SK-N-SH (cell line): ENCODE measurements around the gene TBXA2R. TPM values are rescaled to one million over a fixed set of nuclear protein-coding genes. Genes with fewer than 3 reads are reported as not detected.

ENCODE experiments used
- CTCF ChIA-PET: fragments of 300-600, 350-600 bp; formaldehyde crosslinking; extraction: SDS; loops from one replicate; lab custom pipeline; 2021; lab: Yijun Ruan, JAX
- POLR2A ChIA-PET: fragments of 350-600 bp; sonication (Branson Sonifier 250); formaldehyde crosslinking; extraction: SDS; loops from one replicate; lab custom pipeline; 2020; ENCODE audit warnings: antibody characterized with exemption, inconsistent platforms; lab: Yijun Ruan, JAX
- DNase-seq: peaks from one replicate; pipeline ENCODE4 v3.0.0; 2012
- H2AFZ ChIP-seq: fragments of 200-600 bp; sonication (generic); 2 replicates; pipeline ENCODE4 v1.8.1; 2016; ENCODE audit warnings: antibody characterized with exemption, mild to moderate bottlenecking, low read depth
- H3F3A ChIP-seq: fragments of 200-600 bp; sonication (generic); replicated peaks from 2 replicates; pipeline ENCODE3; 2016; ENCODE audit warnings: antibody characterized with exemption, mild to moderate bottlenecking; ENCODE audit not compliant: insufficient read depth
- H3K27ac ChIP-seq, 2 experiments: fragments of 200-500 bp in 1 of 2; fragments of 200-600 bp in 1 of 2; sonication (Bioruptor generic) in 1 of 2; sonication (generic), shearing (Covaris generic) in 1 of 2; 2 replicates each; pipeline versions ENCODE4 v1.5.1 to v1.6.1; 2014 to 2016; ENCODE audit warnings: low read depth in 2 of 2, inconsistent platforms in 1 of 2, low read length in 1 of 2, mild to moderate bottlenecking in 1 of 2, mixed read lengths in 1 of 2
- H3K27me3 ChIP-seq: fragments of 200-600 bp; sonication (generic), shearing (Covaris generic); 2 replicates; pipeline ENCODE4 v1.6.1; 2016; ENCODE audit warnings: mixed run types; ENCODE audit not compliant: insufficient read depth
- H3K36me3 ChIP-seq, 2 experiments: fragments of 200-500 bp in 1 of 2; fragments of 200-600 bp in 1 of 2; sonication (Bioruptor generic) in 1 of 2; sonication (generic) in 1 of 2; replicated peaks in 1 of 2; 2 replicates each; pipeline versions ENCODE3 to v1.5.1; 2014 to 2016; ENCODE audit warnings: low read length in 1 of 2, mild to moderate bottlenecking in 1 of 2; ENCODE audit not compliant: insufficient read depth in 2 of 2, control insufficient read depth in 1 of 2
- H3K4me1 ChIP-seq, 2 experiments: fragments of 200-500 bp in 1 of 2; fragments of 200-600 bp in 1 of 2; sonication (Bioruptor generic) in 1 of 2; sonication (generic), shearing (Covaris generic) in 1 of 2; 2 replicates each; pipeline versions ENCODE4 v1.5.1 to v1.6.1; 2014 to 2016; ENCODE audit warnings: low read depth in 1 of 2, low read length in 1 of 2, mixed run types in 1 of 2; ENCODE audit not compliant: insufficient read depth in 2 of 2, control insufficient read depth in 1 of 2
- H3K4me2 ChIP-seq: fragments of 200-600 bp; sonication (generic), shearing (Covaris generic); 2 replicates; pipeline ENCODE4 v1.6.1; 2017; ENCODE audit warnings: mixed run types
- H3K4me3 ChIP-seq, 2 experiments: fragments of 200-500 bp in 1 of 2; fragments of 200-600 bp in 1 of 2; sonication (Bioruptor generic) in 1 of 2; sonication (generic), shearing (Covaris generic) in 1 of 2; 2 replicates each; pipeline versions ENCODE4 v1.5.1 to v1.8.1; 2014 to 2016; ENCODE audit warnings: low read depth in 2 of 2, inconsistent platforms in 1 of 2, low read length in 1 of 2, mild to moderate bottlenecking in 1 of 2, mixed read lengths in 1 of 2, moderate library complexity in 1 of 2
- H3K79me2 ChIP-seq: fragments of 200-600 bp; sonication (generic); 2 replicates; pipeline ENCODE4 v1.8.1; 2017; ENCODE audit warnings: mild to moderate bottlenecking; ENCODE audit not compliant: insufficient read depth
- H3K9ac ChIP-seq: fragments of 200-600 bp; sonication (generic); 2 replicates; pipeline ENCODE4 v1.6.1; 2017; ENCODE audit warnings: mixed run types
- H3K9me2 ChIP-seq: fragments of 200-600 bp; sonication (generic); 2 replicates; pipeline ENCODE4 v1.6.1; 2017; ENCODE audit warnings: mixed run types
- H3K9me3 ChIP-seq: fragments of 200-600 bp; sonication (generic); 2 replicates; pipeline ENCODE4 v1.6.1; 2017; ENCODE audit warnings: mixed run types, mild to moderate bottlenecking, moderate library complexity
- H4K20me1 ChIP-seq: fragments of 200-600 bp; sonication (generic); 2 replicates; pipeline ENCODE4 v1.6.1; 2017; ENCODE audit warnings: mild to moderate bottlenecking, mixed run types; ENCODE audit not compliant: insufficient read depth
- CHD2 ChIP-seq: fragments of 150-350 bp; IDR thresholded peaks from 2 replicates; pipeline ENCODE4 v1.6.1; 2018; ENCODE audit warnings: low read length; ENCODE audit not compliant: partially characterized antibody
- ELF1 ChIP-seq: IDR thresholded peaks from 2 replicates; pipeline ENCODE4 v1.4.0; 2012
- EP300 ChIP-seq, 2 experiments: IDR thresholded peaks; 2 replicates each; pipeline versions ENCODE4 v1.4.0 to v1.6.1; 2012; ENCODE audit warnings: borderline replicate concordance in 1 of 2, low read depth in 1 of 2, low read length in 1 of 2
- EZH2phosphoT487 ChIP-seq: fragments of 200-600 bp; sonication (generic); IDR thresholded peaks from 2 replicates; pipeline ENCODE4 v1.6.1; 2017; ENCODE audit warnings: low read depth, mixed run types, mild to moderate bottlenecking, antibody characterized with exemption, moderate library complexity, borderline replicate concordance
- FOSL2 ChIP-seq: IDR thresholded peaks from 2 replicates; pipeline ENCODE4 v1.4.0; 2012; ENCODE audit warnings: low read depth, mild to moderate bottlenecking, moderate library complexity, borderline replicate concordance
- GATA2 ChIP-seq: sonication (generic); formaldehyde crosslinking; IDR thresholded peaks from 2 replicates; pipeline ENCODE4 v1.5.0; 2020; ENCODE audit warnings: mild to moderate bottlenecking, missing genetic modification reagents
- IRF3 ChIP-seq: fragments of 150-350 bp; IDR thresholded peaks from 2 replicates; pipeline ENCODE4 v1.6.1; 2016; ENCODE audit warnings: mild to moderate bottlenecking, low read depth, low read length
- MAX ChIP-seq: IDR thresholded peaks from 2 replicates; pipeline ENCODE4 v1.4.0; 2012; ENCODE audit warnings: low read depth
- MEF2A ChIP-seq: IDR thresholded peaks from 2 replicates; pipeline ENCODE4 v1.4.0; 2012; ENCODE audit warnings: low read depth, borderline replicate concordance
- NRF1 ChIP-seq: IDR thresholded peaks from 2 replicates; pipeline ENCODE4 v1.6.1; 2012; ENCODE audit warnings: low read depth, mild to moderate bottlenecking, low read length
- RAD21 ChIP-seq: IDR thresholded peaks from 2 replicates; pipeline ENCODE4 v1.6.1; 2012; ENCODE audit warnings: mild to moderate bottlenecking, low read length
- RFX5 ChIP-seq: IDR thresholded peaks from 2 replicates; pipeline ENCODE4 v1.6.1; 2012; ENCODE audit warnings: mild to moderate bottlenecking, improper control_type of control experiment, low read length
- RXRA ChIP-seq: IDR thresholded peaks from 2 replicates; pipeline ENCODE4 v1.4.0; 2012; ENCODE audit warnings: low read depth, mild to moderate bottlenecking, borderline replicate concordance
- TAF1 ChIP-seq: IDR thresholded peaks from 2 replicates; pipeline ENCODE4 v1.6.1; 2012; ENCODE audit warnings: low read depth, mild to moderate bottlenecking, low read length, moderate library complexity, borderline replicate concordance
- YY1 ChIP-seq: IDR thresholded peaks from 2 replicates; pipeline ENCODE4 v1.4.0; 2012; ENCODE audit warnings: low read depth, mild to moderate bottlenecking
- WGBS: methylation state at CpG from one replicate; pipeline ENCODE4 v1.1.6; 2017; ENCODE audit warnings: low lambda C conversion rate; 5-methylcytosine and 5-hydroxymethylcytosine counted together
- polyA plus RNA-seq, 3 experiments: library from polyadenylated mRNA; depleted of rRNA; stranded (reverse); fragments of >200 nt; gene quantifications; 2 replicates each; pipeline ENCODE4 v1.2.3, GENCODE V29; 2012
- TF ChIP-seq, protein P1 (sequence below): IDR thresholded peaks from 2 replicates; pipeline ENCODE4 v1.4.0; 2012; ENCODE audit warnings: low read depth, borderline replicate concordance
- TF ChIP-seq, protein P2 (sequence below): IDR thresholded peaks from 2 replicates; pipeline ENCODE4 v1.6.1; 2012; ENCODE audit warnings: mild to moderate bottlenecking, low read depth, low read length, moderate library complexity

Gene TBXA2R
- polyA plus RNA-seq, 1 of the 3 experiments (the other 2 are of a cell fraction), result 0.92 TPM

GRCh38 chr19:3563709-3564524, 42.8 kb downstream of the TBXA2R start:
- TF ChIP-seq RAD21 (no peak), ELF1 (no peak), RFX5 (no peak), CHD2 (no peak), IRF3 (no peak), MAX (no peak), MEF2A (no peak), GATA2 (CRISPR knock-in tag) (no peak), YY1 (no peak), EP300 (IDR thresholded peaks at IDR 0.05; ENCODE audit: borderline replicate concordance in 1 of 2, low read depth in 1 of 2, low read length in 1 of 2) (no peak), TAF1 (no peak), RXRA (no peak), NRF1 (no peak), EZH2phosphoT487 (no peak), FOSL2 (no peak)
- TF ChIP-seq, protein P1, sequence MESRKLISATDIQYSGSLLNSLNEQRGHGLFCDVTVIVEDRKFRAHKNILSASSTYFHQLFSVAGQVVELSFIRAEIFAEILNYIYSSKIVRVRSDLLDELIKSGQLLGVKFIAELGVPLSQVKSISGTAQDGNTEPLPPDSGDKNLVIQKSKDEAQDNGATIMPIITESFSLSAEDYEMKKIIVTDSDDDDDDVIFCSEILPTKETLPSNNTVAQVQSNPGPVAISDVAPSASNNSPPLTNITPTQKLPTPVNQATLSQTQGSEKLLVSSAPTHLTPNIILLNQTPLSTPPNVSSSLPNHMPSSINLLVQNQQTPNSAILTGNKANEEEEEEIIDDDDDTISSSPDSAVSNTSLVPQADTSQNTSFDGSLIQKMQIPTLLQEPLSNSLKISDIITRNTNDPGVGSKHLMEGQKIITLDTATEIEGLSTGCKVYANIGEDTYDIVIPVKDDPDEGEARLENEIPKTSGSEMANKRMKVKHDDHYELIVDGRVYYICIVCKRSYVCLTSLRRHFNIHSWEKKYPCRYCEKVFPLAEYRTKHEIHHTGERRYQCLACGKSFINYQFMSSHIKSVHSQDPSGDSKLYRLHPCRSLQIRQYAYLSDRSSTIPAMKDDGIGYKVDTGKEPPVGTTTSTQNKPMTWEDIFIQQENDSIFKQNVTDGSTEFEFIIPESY, result no peak
- TF ChIP-seq, protein P2, sequence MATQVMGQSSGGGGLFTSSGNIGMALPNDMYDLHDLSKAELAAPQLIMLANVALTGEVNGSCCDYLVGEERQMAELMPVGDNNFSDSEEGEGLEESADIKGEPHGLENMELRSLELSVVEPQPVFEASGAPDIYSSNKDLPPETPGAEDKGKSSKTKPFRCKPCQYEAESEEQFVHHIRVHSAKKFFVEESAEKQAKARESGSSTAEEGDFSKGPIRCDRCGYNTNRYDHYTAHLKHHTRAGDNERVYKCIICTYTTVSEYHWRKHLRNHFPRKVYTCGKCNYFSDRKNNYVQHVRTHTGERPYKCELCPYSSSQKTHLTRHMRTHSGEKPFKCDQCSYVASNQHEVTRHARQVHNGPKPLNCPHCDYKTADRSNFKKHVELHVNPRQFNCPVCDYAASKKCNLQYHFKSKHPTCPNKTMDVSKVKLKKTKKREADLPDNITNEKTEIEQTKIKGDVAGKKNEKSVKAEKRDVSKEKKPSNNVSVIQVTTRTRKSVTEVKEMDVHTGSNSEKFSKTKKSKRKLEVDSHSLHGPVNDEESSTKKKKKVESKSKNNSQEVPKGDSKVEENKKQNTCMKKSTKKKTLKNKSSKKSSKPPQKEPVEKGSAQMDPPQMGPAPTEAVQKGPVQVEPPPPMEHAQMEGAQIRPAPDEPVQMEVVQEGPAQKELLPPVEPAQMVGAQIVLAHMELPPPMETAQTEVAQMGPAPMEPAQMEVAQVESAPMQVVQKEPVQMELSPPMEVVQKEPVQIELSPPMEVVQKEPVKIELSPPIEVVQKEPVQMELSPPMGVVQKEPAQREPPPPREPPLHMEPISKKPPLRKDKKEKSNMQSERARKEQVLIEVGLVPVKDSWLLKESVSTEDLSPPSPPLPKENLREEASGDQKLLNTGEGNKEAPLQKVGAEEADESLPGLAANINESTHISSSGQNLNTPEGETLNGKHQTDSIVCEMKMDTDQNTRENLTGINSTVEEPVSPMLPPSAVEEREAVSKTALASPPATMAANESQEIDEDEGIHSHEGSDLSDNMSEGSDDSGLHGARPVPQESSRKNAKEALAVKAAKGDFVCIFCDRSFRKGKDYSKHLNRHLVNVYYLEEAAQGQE, result no peak
- Histone ChIP-seq H3K9me3 (no peaks in the 10 kb centered on the region), H3K9me2 (no peaks in the 10 kb centered on the region), H3K4me3 (no peak overlapping the region), H3K36me3 (no peaks in the 10 kb centered on the region), H4K20me1 (no peaks in the 10 kb centered on the region), H3K9ac (no peak overlapping the region), H3K4me2 (no peak overlapping the region), H2AFZ (no peak overlapping the region), H3K4me1 (no peaks in the 10 kb centered on the region), H3K27me3 (no peaks in the 10 kb centered on the region), H3K79me2 (no peaks in the 10 kb centered on the region), H3K27ac (no peak overlapping the region), H3F3A (no peaks in the 10 kb centered on the region)
- ChIA-PET CTCF (interaction anchor here (1.6 to 2.6 kb wide), 2 partner anchors 19 to 22 kb away, joined by 4 to 6 read pairs; no protein-coding TSS in a partner anchor), POLR2A (no interaction called here)
- DNase-seq, result peak; percentile 12
- WGBS, result 93% methylated on average over 11 of the region's 17 CpGs
